Mesodermal cell (in vitro differentiated cells): ENCODE measurements around the gene CELSR1.

Experiments
- H3K27ac ChIP-seq: 2 replicates; pipeline ENCODE4 v1.7.0; 2013; ENCODE audit warnings: mild to moderate bottlenecking, low read depth, low read length, moderate library complexity; ENCODE audit not compliant: severe bottlenecking
- H3K36me3 ChIP-seq: 2 replicates; pipeline ENCODE4 v1.7.1; 2013; ENCODE audit warnings: mild to moderate bottlenecking, low read length, moderate library complexity; ENCODE audit not compliant: control insufficient read depth, insufficient read depth
- H3K4me1 ChIP-seq: one replicate; pipeline ENCODE4 v1.7.1; 2013; ENCODE audit warnings: mild to moderate bottlenecking, low read length; ENCODE audit not compliant: insufficient read depth, control insufficient read depth, poor library complexity, severe bottlenecking
- H3K4me3 ChIP-seq: 2 replicates; pipeline ENCODE4 v1.7.0; 2013; ENCODE audit warnings: low read length, control low read depth, mild to moderate bottlenecking; ENCODE audit not compliant: insufficient read depth, poor library complexity, severe bottlenecking; ENCODE audit errors: extremely low read depth
- H3K9me3 ChIP-seq: 2 replicates; pipeline ENCODE4 v1.7.1; 2013; ENCODE audit warnings: mild to moderate bottlenecking, low read length, moderate library complexity; ENCODE audit not compliant: control insufficient read depth
- WGBS, 2 experiments: methylation state at CpG; one replicate each; pipeline ENCODE4 v1.1.5; 2013; ENCODE audit warnings: missing lambda C conversion rate in 2 of 2; ENCODE audit not compliant: insufficient coverage in 2 of 2; 5-methylcytosine and 5-hydroxymethylcytosine counted together

CELSR1 gene

GRCh38 chr22:46580940-46581537 is 43.6 kb upstream of the CELSR1 start:
- Histone ChIP-seq H3K27ac (no peak overlapping the region), H3K4me3 (no peak overlapping the region), H3K36me3 (no peaks in the 10 kb centered on the region), H3K9me3 (no peaks in the 10 kb centered on the region), H3K4me1 (peaks cover 41% of the 10 kb centered on the region)
- 82 to 88% methylated on average over 6 to 10 of the region's 13 CpGs for WGBS, 2 experiments

- H3K36me3 ChIP-seq: no peaks in the 10 kb centered on the region
- no peak overlapping the region for H3K27ac ChIP-seq
- peaks cover 51% of the 10 kb centered on the region for H3K4me1 ChIP-seq
- no peak overlapping the region for H3K4me3 ChIP-seq
- no peaks in the 10 kb centered on the region for H3K9me3 ChIP-seq
- 90 to 94% methylated on average over 12 to 14 of the region's 14 CpGs for WGBS, 2 experiments
Observed at GRCh38 chr22:46579751-46580449, 42.5 kb upstream of the CELSR1 start.

GRCh38 chr22:46578824-46579561 is 41.6 kb upstream of the CELSR1 start:
- Histone ChIP-seq H3K27ac (no peak overlapping the region), H3K4me1 (peaks cover 51% of the 10 kb centered on the region), H3K36me3 (no peaks in the 10 kb centered on the region), H3K4me3 (peak overlapping the region; percentile 1), H3K9me3 (no peaks in the 10 kb centered on the region)
- WGBS, 2 experiments: 88% methylated on average over 8 to 9 of the region's 15 CpGs

- no peaks in the 10 kb centered on the region for H3K36me3 ChIP-seq
- no peaks in the 10 kb centered on the region for H3K9me3 ChIP-seq
- peaks cover 50% of the 10 kb centered on the region for H3K4me1 ChIP-seq
- peak overlapping the region; percentile 52 for H3K4me3 ChIP-seq
- H3K27ac ChIP-seq: no peak overlapping the region
- WGBS, 2 experiments: 78 to 94% methylated on average over 7 to 8 of the region's 9 CpGs
Observed at GRCh38 chr22:46578251-46578823, 40.9 kb upstream of the CELSR1 start.

DNA sequence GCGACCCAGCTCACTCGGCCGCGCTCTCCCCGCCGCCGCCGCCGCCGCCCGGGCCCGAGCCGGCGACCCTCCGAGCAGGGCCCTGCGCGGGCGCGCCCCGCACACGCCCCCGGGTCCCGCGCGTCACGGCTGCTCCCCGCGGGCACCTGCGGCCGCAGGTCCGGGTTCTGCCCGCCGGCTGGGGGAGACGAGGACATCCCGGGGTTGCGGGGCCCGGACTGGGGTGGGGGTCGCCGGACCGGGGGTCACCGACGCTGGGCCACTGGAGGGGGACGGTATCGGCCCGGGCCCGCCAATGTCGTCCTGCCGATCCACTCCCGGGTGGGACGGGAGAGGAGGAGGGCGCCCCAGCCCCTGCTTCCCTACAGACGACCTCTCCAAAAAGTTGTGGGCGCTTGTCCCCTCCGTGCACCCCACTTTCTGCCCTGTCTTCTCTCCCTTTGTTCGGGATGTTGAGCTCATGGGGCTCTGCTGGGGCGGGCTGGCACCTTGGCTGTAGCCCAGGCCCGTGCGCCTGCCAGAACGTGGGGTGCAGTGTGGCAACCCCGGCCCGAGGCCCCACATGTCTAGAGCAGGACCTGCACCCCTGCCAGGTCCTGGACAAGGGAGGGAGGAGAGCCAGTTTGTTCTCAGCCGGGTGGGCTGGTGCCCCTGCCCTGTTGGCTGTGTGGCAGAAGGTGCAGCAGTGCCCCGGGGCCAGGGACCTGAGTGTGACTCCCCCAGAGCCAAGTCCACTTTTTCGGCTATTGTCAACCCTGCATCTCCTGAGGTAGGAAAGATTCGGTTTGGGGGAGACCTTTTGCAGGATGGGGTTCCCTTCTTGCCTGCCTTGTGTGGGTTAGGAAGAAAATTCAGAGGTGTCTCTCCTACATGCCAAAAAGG is 40.2 kb upstream of the CELSR1 start:
- H3K4me3 ChIP-seq: peak overlapping the region; percentile 52

DNA sequence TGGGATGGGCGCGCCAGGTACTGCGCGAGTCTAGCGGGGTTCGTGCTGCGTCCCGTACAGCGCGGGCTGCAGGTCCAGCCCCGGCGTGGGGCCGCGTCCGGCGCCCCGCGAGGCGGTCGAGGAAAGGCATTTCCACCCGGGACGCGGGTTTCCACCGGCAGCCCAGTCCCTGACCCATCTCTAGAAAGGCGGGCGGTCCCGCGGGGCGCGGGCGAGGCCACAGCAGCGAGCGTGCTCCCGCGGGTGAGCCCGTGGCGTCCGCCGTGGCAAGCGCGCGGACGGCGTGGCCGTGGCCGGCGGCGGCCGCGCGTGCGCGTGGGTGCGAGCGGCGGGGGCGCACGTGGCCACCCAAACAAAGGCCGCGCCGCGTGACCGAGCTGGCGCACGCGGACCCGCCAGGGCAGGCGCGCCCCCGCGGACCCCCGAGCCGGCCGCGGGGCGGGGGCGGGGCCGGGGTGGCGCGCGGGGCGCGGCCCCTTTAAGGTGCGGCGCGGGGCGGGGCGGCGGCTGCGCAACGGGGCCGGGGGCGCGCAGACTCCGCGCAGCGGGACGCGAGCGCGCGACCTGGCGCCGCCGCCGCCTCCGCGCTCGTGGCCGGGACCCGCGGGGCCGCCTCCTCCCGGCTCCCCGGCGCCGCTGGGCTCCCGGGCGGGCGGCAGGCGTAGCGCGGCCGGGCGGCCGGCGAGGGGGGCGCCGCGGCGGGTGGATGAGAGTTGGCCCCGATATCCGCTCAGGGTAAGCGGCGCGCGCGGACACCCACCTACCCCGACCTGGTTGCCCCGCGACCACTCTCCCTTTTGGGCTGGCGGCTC is 39.3 kb upstream of the CELSR1 start:
- H3K4me3 ChIP-seq: peak overlapping the region; percentile 52
- H3K4me1 ChIP-seq: peaks cover 50% of the 10 kb centered on the region
- peak overlapping the region; percentile 96 for H3K27ac ChIP-seq
- H3K9me3 ChIP-seq: peaks cover 6% of the 10 kb centered on the region
- WGBS, 2 experiments: 3 to 5% methylated on average over 61 to 84 of the region's 142 CpGs
- no peaks in the 10 kb centered on the region for H3K36me3 ChIP-seq

More for the DNA sequence above, 40.2 kb upstream of the CELSR1 start:
- peaks cover 50% of the 10 kb centered on the region for H3K4me1 ChIP-seq
- H3K36me3 ChIP-seq: no peaks in the 10 kb centered on the region
- no peaks in the 10 kb centered on the region for H3K9me3 ChIP-seq
- no peak overlapping the region for H3K27ac ChIP-seq
- 11 to 18% methylated on average over 23 to 61 of the region's 65 CpGs for WGBS, 2 experiments

DNA sequence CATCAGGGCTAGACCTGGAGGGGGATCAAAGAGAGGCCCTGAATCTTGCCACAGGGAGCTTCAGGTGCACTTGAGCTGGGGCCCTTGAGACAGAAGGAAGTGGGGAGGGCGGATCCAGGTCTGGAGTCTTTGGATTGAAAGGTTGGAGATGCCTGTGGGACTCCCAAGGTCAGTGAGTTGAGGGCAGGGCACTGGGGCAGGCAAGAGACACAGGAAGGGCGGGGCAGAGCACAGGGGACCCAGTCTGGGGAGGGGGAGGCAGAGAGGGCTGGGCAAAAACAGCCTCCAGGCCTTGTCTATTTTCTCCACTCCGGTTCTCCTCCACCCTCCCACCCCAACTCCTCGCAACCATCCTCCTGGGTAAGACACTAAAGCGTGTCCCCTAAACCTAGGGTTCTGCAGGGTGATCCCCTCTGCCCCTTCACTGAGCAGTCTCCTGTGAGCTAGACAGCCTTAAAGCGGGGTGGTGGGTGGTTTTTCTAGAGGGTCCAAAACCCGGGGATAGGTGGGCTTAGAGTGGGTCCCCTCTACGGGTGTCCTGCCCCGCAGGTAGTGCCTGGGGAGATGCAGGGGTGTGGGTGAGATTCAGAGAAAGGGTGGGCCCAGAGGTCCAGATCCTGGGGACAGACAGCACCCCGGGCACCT is 38.6 kb upstream of the CELSR1 start:
- H3K27ac ChIP-seq: peak overlapping the region; percentile 96
- peaks cover 7% of the 10 kb centered on the region for H3K9me3 ChIP-seq
- H3K4me1 ChIP-seq: peaks cover 50% of the 10 kb centered on the region
- peak overlapping the region; percentile 32 for H3K4me3 ChIP-seq
- H3K36me3 ChIP-seq: no peaks in the 10 kb centered on the region
- 56 to 63% methylated on average over 6 of the region's 10 CpGs for WGBS, 2 experiments

GRCh38 chr22:46574993-46575910 is 37.8 kb upstream of the CELSR1 start:
- peak overlapping the region; percentile 96 for H3K27ac ChIP-seq
- H3K36me3 ChIP-seq: no peaks in the 10 kb centered on the region
- WGBS, 2 experiments: 68 to 72% methylated on average over 17 to 19 of the region's 19 CpGs
- H3K4me3 ChIP-seq: no peak overlapping the region
- H3K4me1 ChIP-seq: peaks cover 45% of the 10 kb centered on the region
- peaks cover 7% of the 10 kb centered on the region for H3K9me3 ChIP-seq
